ENCODE results near the gene IQCF2.
"Not testable (repeated sequence)": the region's sequence is repeated elsewhere in the genome, so short reads cannot be mapped to it uniquely, and the experiment has no call there.

Gene IQCF2

GRCh38 chr3:51860703-51861665 lies at the start of gene IQCF2:
Gene IQCF2 (plus strand): TSS chr3:51861615. CDS start chr3:51861667, 52 bp downstream.
- no peak for DNase-seq

- no peak for DNase-seq
These were observed 47.9 kb upstream of the IQCF2 start for GRCh38 chr3:51813539-51813938.

GRCh38 chr3:51814034-51814433 lies 47.4 kb upstream of the IQCF2 start:
- DNase-seq, result no peak

- DNase-seq, result no peak
These were observed 45.8 kb upstream of the IQCF2 start for GRCh38 chr3:51815614-51816013.

- no peak for DNase-seq
These were observed 44.7 kb upstream of the IQCF2 start for GRCh38 chr3:51816723-51817122.

- DNase-seq, result no peak
These were observed 44.0 kb upstream of the IQCF2 start for GRCh38 chr3:51817375-51817774.

- no peak for DNase-seq
These were observed 42.3 kb upstream of the IQCF2 start for GRCh38 chr3:51819151-51819550.

GRCh38 chr3:51819709-51820406 lies 41.6 kb upstream of the IQCF2 start:
- peak; percentile 51 for DNase-seq

GRCh38 chr3:51828297-51828696 lies 33.1 kb upstream of the IQCF2 start:
- DNase-seq, result no peak

GRCh38 chr3:51830345-51830744 lies 31.1 kb upstream of the IQCF2 start:
- no peak for DNase-seq

- no peak for DNase-seq
These were observed 30.5 kb upstream of the IQCF2 start for GRCh38 chr3:51830836-51831385.

- no peak for DNase-seq
These were observed 24.8 kb upstream of the IQCF2 start for GRCh38 chr3:51836606-51837005.

GRCh38 chr3:51845129-51845528 lies 16.3 kb upstream of the IQCF2 start:
- DNase-seq, result no peak

GRCh38 chr3:51855411-51855810 lies 6.0 kb upstream of the IQCF2 start:
- not testable (repeated sequence) for DNase-seq

- no peak for DNase-seq
These were observed 1.5 kb downstream of the IQCF2 start for GRCh38 chr3:51862886-51863285.

- DNase-seq, result not testable (repeated sequence)
These were observed 7.5 kb downstream of the IQCF2 start for GRCh38 chr3:51868896-51869295.

- DNase-seq, result no peak
These were observed 7.9 kb downstream of the IQCF2 start for GRCh38 chr3:51869304-51869703.

GRCh38 chr3:51873253-51873766 lies 11.9 kb downstream of the IQCF2 start:
- DNase-seq, result no peak

- DNase-seq, result no peak
These were observed 12.5 kb downstream of the IQCF2 start for GRCh38 chr3:51873876-51874275.

GRCh38 chr3:51874411-51874810 lies 13.0 kb downstream of the IQCF2 start:
- no peak for DNase-seq

GRCh38 chr3:51874889-51875288 lies 13.5 kb downstream of the IQCF2 start:
- no peak for DNase-seq

- no peak for DNase-seq
These were observed 14.1 kb downstream of the IQCF2 start, which contains the start of gene IQCF5 for GRCh38 chr3:51875501-51875900. Gene IQCF5 (minus strand): TSS chr3:51875601. CDS start chr3:51875531, 70 bp downstream.

- no peak for DNase-seq
These were observed 14.8 kb downstream of the IQCF2 start for GRCh38 chr3:51876186-51876585.

Measured in 8988T (cell line).